PC-3 (cell line): ENCODE results near the gene SMAD3. TPM values are rescaled to one million over a fixed set of nuclear protein-coding genes. Genes with fewer than 3 reads are reported as not detected.

ENCODE experiments used
- ATAC-seq: fragments of 200-7000 bp; cut with Tn5 transposase; 2 replicates; pipeline ENCODE4 v1.9.1; 2020; ENCODE audit warnings: mild to moderate bottlenecking, moderate library complexity
- BruUV-seq: library from RNA; stranded (reverse); fragments of 400-500 nt; replicated peaks from 2 replicates; lab custom pipeline; 2021; lab: Mats Ljungman, UMichigan
- CTCF ChIA-PET: fragments of 300-600 bp; sonication (Branson Sonifier 250); formaldehyde crosslinking; loops from one replicate; lab custom pipeline; 2022; ENCODE audit warnings: antibody characterized with exemption; lab: Charles Lee
- POLR2A ChIA-PET: fragments of 300-600 bp; sonication (Branson Sonifier 250); formaldehyde crosslinking; loops from one replicate; lab custom pipeline; 2022; ENCODE audit warnings: antibody characterized with exemption; ENCODE audit not compliant: unreplicated experiment; lab: Charles Lee
- DNase-seq: peaks from one replicate; pipeline ENCODE4 v3.0.0-alpha.2; 2015
- H2AFZ ChIP-seq: fragments of 300-600 bp; sonication (generic); 2 replicates; pipeline ENCODE4 v1.6.0; 2016; ENCODE audit warnings: antibody characterized with exemption, low read length
- H3F3A ChIP-seq: fragments of 300-600 bp; sonication (generic); one replicate; pipeline ENCODE4 v1.6.0; 2017; ENCODE audit warnings: antibody characterized with exemption, low read length, control low read depth, mild to moderate bottlenecking; ENCODE audit not compliant: unreplicated experiment
- H3K27ac ChIP-seq: fragments of 300-600 bp; sonication (generic); 2 replicates; pipeline ENCODE4 v1.5.1; 2016; ENCODE audit warnings: mild to moderate bottlenecking, low read length
- H3K27me3 ChIP-seq: fragments of 300-600 bp; sonication (generic); 2 replicates; pipeline ENCODE4 v1.6.1; 2016; ENCODE audit warnings: low read length, mixed read lengths
- H3K36me3 ChIP-seq: fragments of 300-600 bp; sonication (generic); 2 replicates; pipeline ENCODE4 v1.6.1; 2016; ENCODE audit warnings: low read depth, mixed run types, low read length, mixed read lengths
- H3K4me1 ChIP-seq: fragments of 300-600 bp; sonication (generic); 2 replicates; pipeline ENCODE4 v1.5.1; 2016; ENCODE audit warnings: low read length; ENCODE audit not compliant: insufficient read depth
- H3K4me2 ChIP-seq: fragments of 300-600 bp; sonication (generic); 2 replicates; pipeline ENCODE4 v1.6.0; 2016; ENCODE audit warnings: low read length
- H3K4me3 ChIP-seq: fragments of 300-600 bp; sonication (generic); 2 replicates; pipeline ENCODE4 v1.5.1; 2016; ENCODE audit warnings: mild to moderate bottlenecking, low read length, mixed read lengths
- H3K79me2 ChIP-seq: fragments of 300-600 bp; sonication (generic); 2 replicates; pipeline ENCODE4 v1.6.1; 2017; ENCODE audit warnings: low read length, mixed read lengths
- H3K9ac ChIP-seq: fragments of 300-600 bp; sonication (generic); 2 replicates; pipeline ENCODE4 v1.6.0; 2016; ENCODE audit warnings: mild to moderate bottlenecking, low read length
- H3K9me2 ChIP-seq: fragments of 300-600 bp; sonication (generic); replicated peaks from 2 replicates; pipeline ENCODE4 v1.6.1; 2016; ENCODE audit warnings: mixed run types, low read length, mixed read lengths
- H3K9me3 ChIP-seq: fragments of 300-600 bp; sonication (generic); 2 replicates; pipeline ENCODE4 v1.6.1; 2016; ENCODE audit warnings: low read length, mixed read lengths
- H4K20me1 ChIP-seq: fragments of 300-600 bp; sonication (generic); 2 replicates; pipeline ENCODE4 v1.6.1; 2016; ENCODE audit warnings: low read length, mixed read lengths
- CTCF ChIP-seq: fragments of 300-600 bp; sonication (generic); conservative IDR thresholded peaks from 2 replicates; pipeline ENCODE4 v1.5.1; 2017; ENCODE audit warnings: antibody characterized with exemption, low read depth, mild to moderate bottlenecking, low read length
- EZH2 ChIP-seq: fragments of 300-600 bp; sonication (generic); IDR thresholded peaks from one replicate; pipeline ENCODE4 v1.6.1; 2017; ENCODE audit warnings: antibody characterized with exemption, mild to moderate bottlenecking, low read length; ENCODE audit not compliant: unreplicated experiment
- EZH2phosphoT487 ChIP-seq: fragments of 300-600 bp; sonication (generic); IDR thresholded peaks from 2 replicates; pipeline ENCODE4 v1.6.1; 2018; ENCODE audit warnings: mild to moderate bottlenecking, antibody characterized with exemption, low read length, borderline replicate concordance
- intact Hi-C: fragments of 100-400 bp; cut with micrococcal nuclease; formaldehyde crosslinking; loops from 2 replicates; pipeline ENCODE4 v1.9.0; 2023
- total RNA-seq: library from RNA; depleted of rRNA; stranded (reverse); fragments of >200 nt; gene quantifications from 2 replicates; pipeline ENCODE4 v1.2.3, GENCODE V29; 2014

The SMAD3 gene
- total RNA-seq, 1 experiment from 2014 or later = 75.6 TPM

- TF ChIP-seq EZH2 (no peak), CTCF (no peak), EZH2phosphoT487 (no peak)
- intact Hi-C loops = loop anchor here (2.0 kb wide), 1 partner anchor 73 kb away; no protein-coding TSS in a partner anchor
- no peaks in the 10 kb centered on the region for H3K9me2 ChIP-seq
- H3K27me3 ChIP-seq = no peaks in the 10 kb centered on the region
- H3K4me2 ChIP-seq = peak overlapping the region; percentile 54
- ChIA-PET POLR2A (interaction anchor here (0.6 kb wide), 2 partner anchors 14 to 16 kb away, joined by 3 to 4 read pairs; no protein-coding TSS in a partner anchor), CTCF (interaction anchor here (0.5 kb wide), 1 partner anchor 49 kb away, joined by 4 read pairs; no protein-coding TSS in a partner anchor)
- peaks cover 97% of the 10 kb centered on the region for H3K79me2 ChIP-seq
- H3F3A ChIP-seq = no peaks in the 10 kb centered on the region
- DNase-seq = no peak
- BruUV-seq = no TSS peak
- H3K27ac ChIP-seq = peak overlapping the region; percentile 100
- H2AFZ ChIP-seq = no peak overlapping the region
- no peak for ATAC-seq
- peaks cover 23% of the 10 kb centered on the region for H3K36me3 ChIP-seq
- H3K4me3 ChIP-seq = no peak overlapping the region
- H3K9me3 ChIP-seq = no peaks in the 10 kb centered on the region
- H3K4me1 ChIP-seq = peaks cover 76% of the 10 kb centered on the region
- H3K9ac ChIP-seq = peak overlapping the region; percentile 31
- H4K20me1 ChIP-seq = no peaks in the 10 kb centered on the region
Measured at GRCh38 chr15:67142092-67142766, 76.8 kb downstream of the SMAD3 start.

GRCh38 chr15:67142767-67143100 lies 77.3 kb downstream of the SMAD3 start:
- no peak overlapping the region for H3K4me3 ChIP-seq
- H3K4me2 ChIP-seq = peak overlapping the region; percentile 54
- no peak for TF ChIP-seq CTCF
- no peak for TF ChIP-seq EZH2
- no peak for TF ChIP-seq EZH2phosphoT487
- peak overlapping the region; percentile 31 for H3K9ac ChIP-seq
- intact Hi-C loops = loop anchor here (2.0 kb wide), 1 partner anchor 74 kb away; no protein-coding TSS in a partner anchor
- peaks cover 81% of the 10 kb centered on the region for H3K4me1 ChIP-seq
- peaks cover 23% of the 10 kb centered on the region for H3K36me3 ChIP-seq
- DNase-seq = peak; percentile 51
- H4K20me1 ChIP-seq = no peaks in the 10 kb centered on the region
- H3F3A ChIP-seq = peaks cover 2% of the 10 kb centered on the region
- peak; percentile 37 for ATAC-seq
- ChIA-PET CTCF (interaction anchor here (0.5 kb wide), 1 partner anchor 48 kb away, joined by 4 read pairs; no protein-coding TSS in a partner anchor), POLR2A (interaction anchor here (0.6 kb wide), 1 partner anchor 17 kb away, joined by 4 read pairs; no protein-coding TSS in a partner anchor)
- peak overlapping the region; percentile 100 for H3K27ac ChIP-seq
- H3K9me3 ChIP-seq = no peaks in the 10 kb centered on the region
- H3K79me2 ChIP-seq = peaks cover 97% of the 10 kb centered on the region
- H2AFZ ChIP-seq = no peak overlapping the region
- H3K9me2 ChIP-seq = no peaks in the 10 kb centered on the region
- BruUV-seq = no TSS peak
- no peaks in the 10 kb centered on the region for H3K27me3 ChIP-seq
